Neural progenitor cell (in vitro differentiated cells): ENCODE data around the gene FOXF2.

Source experiments
- EZH2 ChIP-seq: fragments of 200-600 bp; sonication (generic); IDR thresholded peaks from 2 replicates; pipeline ENCODE4 v1.6.1; 2017; ENCODE audit warnings: antibody characterized with exemption, mild to moderate bottlenecking, moderate library complexity
- TF ChIP-seq, protein P1 (sequence below): fragments of 200-600 bp; sonication (generic); IDR thresholded peaks from 2 replicates; pipeline ENCODE4 v1.5.1; 2017; ENCODE audit warnings: antibody characterized with exemption, mild to moderate bottlenecking

DNA sequence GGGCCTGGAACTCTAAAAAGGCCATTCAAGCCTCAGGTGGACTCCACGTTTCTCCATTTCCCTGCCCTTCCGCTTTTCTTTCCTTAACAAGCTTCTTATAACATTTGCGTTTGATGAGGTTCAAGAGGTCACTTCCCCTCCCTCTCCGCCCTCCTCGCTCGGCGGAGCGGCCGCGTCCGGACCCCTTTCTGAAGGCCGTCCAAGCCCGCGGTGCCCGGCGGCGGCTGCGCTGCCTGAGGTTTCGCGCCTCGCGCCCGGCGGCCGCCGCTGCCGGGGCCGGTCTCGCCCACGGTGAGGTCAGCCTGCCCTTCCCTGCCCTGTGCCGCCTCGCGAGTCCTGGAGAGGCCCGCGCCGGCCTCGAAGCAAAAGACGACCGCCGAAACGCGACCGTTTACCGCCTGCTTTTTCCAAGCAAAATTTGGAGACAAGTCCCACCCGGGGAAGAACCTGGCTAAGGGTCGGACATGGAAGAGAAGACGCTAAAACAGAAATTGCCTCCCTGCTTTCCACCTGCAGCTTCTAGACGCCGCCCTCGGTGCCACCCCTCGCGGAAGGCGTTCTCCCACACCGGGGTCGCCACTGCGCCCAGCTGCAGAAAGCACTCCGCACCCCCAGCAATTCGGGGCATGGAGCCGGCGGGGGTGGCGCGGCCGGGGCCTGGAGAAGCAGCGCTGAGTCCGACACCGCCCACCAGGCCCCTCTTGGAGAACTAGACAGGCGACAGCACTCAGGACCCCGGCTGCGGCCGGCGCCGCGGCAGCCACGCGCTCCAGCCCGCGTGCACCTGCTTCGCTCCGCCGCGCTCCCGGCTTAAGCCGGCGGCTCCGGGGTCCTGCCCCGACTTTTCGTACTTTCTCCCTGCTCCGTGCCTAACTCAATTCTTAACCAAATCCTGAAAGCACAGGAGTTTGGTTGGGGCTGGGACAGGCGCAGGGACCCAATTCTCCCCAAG is 11.0 kb upstream of the FOXF2 start:
- TF ChIP-seq, protein P1, sequence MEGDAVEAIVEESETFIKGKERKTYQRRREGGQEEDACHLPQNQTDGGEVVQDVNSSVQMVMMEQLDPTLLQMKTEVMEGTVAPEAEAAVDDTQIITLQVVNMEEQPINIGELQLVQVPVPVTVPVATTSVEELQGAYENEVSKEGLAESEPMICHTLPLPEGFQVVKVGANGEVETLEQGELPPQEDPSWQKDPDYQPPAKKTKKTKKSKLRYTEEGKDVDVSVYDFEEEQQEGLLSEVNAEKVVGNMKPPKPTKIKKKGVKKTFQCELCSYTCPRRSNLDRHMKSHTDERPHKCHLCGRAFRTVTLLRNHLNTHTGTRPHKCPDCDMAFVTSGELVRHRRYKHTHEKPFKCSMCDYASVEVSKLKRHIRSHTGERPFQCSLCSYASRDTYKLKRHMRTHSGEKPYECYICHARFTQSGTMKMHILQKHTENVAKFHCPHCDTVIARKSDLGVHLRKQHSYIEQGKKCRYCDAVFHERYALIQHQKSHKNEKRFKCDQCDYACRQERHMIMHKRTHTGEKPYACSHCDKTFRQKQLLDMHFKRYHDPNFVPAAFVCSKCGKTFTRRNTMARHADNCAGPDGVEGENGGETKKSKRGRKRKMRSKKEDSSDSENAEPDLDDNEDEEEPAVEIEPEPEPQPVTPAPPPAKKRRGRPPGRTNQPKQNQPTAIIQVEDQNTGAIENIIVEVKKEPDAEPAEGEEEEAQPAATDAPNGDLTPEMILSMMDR, result no peak
- TF ChIP-seq EZH2, result peak; percentile 99
